HG03066 (cell line): ENCODE measurements around the gene SEL1L2.
"Not testable (repeated sequence)": the region's sequence is repeated elsewhere in the genome, so short reads cannot be mapped to it uniquely, and the experiment has no call there.

Experiments used
- ATAC-seq: cut with Tn5 transposase; IDR thresholded peaks from one replicate; pipeline ENCODE4 v1.9.1; 2021; ENCODE audit warnings: low read depth; ENCODE audit not compliant: unreplicated experiment

Gene SEL1L2

GRCh38 chr20:13990465-13990864, at the start of gene SEL1L2:
Gene SEL1L2 (minus strand): TSS chr20:13990614. CDS start chr20:13990534, 80 bp downstream.
- ATAC-seq, result no peak

DNA sequence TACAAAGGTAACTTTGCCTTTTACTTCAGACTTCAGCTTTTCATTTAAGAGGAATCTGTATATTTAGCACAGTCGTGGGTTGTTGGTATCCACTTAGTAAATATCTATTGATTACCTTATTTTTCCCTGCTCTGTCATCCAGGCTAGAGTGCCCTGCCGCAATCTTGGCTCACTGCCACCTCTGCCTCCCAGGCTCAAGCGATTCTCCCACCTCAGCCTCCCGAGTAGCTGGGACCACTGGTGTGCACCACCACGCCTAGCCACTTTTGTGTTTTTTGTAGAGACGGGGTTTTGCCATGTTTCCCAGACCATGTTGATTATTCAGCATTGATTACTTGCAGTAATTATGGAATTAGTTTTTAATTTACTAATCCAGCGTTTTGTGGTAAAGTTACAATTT, 46.2 kb upstream of the SEL1L2 start:
- no peak for ATAC-seq

GRCh38 chr20:14033310-14033709, 42.9 kb upstream of the SEL1L2 start:
- no peak for ATAC-seq

- no peak for ATAC-seq
Observed at GRCh38 chr20:14030991-14031390, 40.6 kb upstream of the SEL1L2 start.

- ATAC-seq, result no peak
Observed at GRCh38 chr20:14012671-14013070, 22.3 kb upstream of the SEL1L2 start.

GRCh38 chr20:14009208-14009607, 18.8 kb upstream of the SEL1L2 start:
- no peak for ATAC-seq

GRCh38 chr20:14005996-14006395, 15.6 kb upstream of the SEL1L2 start:
- ATAC-seq, result no peak

DNA sequence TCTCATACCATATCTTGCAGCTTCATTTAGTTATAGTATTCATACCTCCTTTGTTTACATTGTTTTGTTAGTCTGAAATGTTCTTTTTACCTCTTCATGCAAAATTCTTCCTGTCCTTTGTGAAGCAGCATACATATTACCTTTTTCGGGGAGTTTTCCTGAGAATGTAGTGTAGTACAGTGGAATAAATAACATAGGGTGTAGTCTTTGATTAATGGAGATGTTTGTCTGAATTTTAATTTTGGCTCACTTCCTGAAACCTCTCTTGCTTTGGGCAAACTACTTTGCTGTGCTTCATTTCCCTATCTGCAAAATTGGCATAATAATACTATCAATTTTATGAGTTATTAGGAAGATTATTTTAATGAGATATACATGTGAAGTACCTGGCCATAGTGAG, 10.5 kb upstream of the SEL1L2 start:
- ATAC-seq, result no peak

DNA sequence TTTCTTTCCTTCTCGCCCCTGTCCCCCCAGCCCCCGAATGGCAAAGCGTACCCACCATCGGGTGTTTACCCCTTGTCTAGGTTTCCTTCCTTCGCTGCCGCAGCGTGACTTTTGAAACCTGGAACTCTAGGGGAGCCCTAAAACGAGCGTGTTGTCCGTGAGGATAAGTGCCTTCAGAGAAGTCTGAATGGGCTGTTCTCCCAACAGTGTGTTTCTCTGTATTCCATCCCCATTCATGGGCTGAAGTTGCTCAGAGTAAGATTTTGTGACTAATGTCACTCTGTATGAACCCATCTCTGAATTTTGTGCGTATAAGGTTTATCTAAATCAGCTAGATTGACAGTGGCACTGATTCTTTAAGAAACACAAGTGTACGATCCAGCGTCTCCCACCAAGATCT, 5.9 kb upstream of the SEL1L2 start:
- ATAC-seq, result no peak

GRCh38 chr20:13995841-13996240, 5.4 kb upstream of the SEL1L2 start:
- no peak for ATAC-seq

- no peak for ATAC-seq
Observed at GRCh38 chr20:13995086-13995665, 4.8 kb upstream of the SEL1L2 start, which contains the start of gene MACROD2. Gene MACROD2 (plus strand): TSS chr20:13995516.

- ATAC-seq, result not testable (repeated sequence)
Observed at GRCh38 chr20:13991955-13992354, 1.5 kb upstream of the SEL1L2 start.

GRCh38 chr20:13991311-13991710, 897 bp upstream of the SEL1L2 start:
- no peak for ATAC-seq

DNA sequence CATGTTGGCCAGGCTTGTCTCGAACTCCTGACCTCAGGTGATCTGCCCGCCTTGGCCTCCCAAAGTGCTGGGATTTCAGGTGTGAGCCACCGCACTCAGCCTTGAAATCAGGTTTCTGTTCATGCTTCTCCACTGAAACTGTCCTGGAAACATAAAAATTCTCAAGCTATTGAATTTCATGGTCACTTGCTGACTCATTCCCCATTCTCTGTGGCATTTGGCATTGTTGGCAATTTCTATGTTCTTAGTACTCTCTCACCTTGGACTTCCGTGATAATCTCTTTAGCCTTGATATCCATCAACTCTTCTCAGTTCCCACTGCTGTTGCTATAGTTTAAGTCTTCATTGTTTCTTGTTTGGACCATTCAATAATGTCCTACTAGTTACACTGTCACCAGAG, 6.2 kb downstream of the SEL1L2 start:
- ATAC-seq, result no peak

DNA sequence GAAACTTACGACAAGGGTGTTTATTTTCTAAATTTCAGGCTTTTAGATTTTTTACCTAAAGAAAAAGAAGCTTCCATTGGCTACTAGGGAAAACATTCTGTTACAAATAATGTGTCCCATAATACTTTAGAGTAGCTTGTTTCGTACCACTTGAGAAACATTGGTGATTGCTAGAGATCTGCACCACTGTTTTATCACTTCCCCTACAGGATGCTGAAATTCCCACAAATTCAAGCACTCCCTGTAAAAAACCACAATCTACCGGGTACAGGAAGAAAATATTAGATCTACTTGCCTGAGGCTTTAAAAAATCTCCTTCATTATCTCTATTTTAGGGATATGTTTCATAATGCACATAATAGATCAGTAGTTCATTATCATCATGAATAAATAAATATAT, 29.9 kb downstream of the SEL1L2 start:
- no peak for ATAC-seq

DNA sequence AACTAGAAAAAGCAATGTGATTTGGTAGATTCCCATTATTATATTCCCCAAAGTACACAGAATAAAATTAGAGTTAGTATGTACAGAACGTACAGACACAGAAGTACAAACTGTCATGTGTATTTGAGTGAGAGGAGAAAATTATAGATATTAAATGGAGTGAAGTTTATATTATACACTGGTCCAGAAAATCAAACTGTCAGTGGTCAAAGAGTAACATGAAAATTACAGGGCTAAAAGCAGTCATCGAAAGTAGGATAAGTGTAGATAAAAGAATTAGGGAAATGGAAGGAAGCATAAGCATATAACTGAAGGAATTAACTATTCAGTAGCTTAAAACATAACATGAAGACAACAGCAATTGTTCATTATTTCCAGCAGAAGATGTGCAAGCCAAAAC, 30.3 kb downstream of the SEL1L2 start:
- no peak for ATAC-seq

- no peak for ATAC-seq
Observed at GRCh38 chr20:13953227-13953626, 37.2 kb downstream of the SEL1L2 start.

DNA sequence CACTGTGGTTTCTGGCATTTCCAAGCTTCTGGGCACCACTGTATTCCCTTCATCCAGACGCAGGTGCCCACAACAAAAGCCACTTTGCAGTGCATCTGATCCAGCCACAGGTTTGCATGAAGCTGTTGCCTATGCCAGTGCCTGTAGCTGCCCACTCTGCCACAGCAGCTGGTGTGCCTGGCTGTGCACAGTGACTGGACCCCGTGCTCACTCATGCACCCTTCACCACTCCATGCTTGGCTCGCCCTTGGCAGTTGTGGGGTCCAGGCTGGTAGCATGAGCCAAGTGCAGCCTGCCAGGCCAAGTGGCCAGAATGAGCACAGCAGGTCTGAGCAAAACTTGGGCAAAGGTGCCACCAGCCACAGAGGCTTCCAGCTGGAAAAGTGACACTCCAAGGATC, 42.7 kb downstream of the SEL1L2 start:
- no peak for ATAC-seq

DNA sequence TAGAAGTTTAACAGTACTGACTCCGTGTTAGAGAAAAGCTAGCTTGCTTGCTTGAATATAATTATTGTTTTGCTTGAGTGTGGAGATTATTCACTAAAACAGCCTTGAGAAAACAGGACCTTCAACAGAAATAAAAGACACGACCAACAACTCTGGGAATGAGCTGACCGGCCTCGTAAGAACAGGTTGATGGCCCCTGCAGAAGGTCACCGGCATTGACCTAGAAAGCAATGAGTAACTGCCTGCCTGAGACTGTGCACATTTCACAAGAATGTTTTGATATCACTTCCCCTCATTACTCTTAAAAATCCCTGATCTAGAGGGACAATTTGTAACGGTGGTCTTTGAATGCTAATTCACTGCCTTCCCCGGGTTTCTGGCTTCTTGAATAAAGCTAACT, 49.4 kb downstream of the SEL1L2 start:
- no peak for ATAC-seq

GRCh38 chr20:13936781-13937576, 53.4 kb downstream of the SEL1L2 start:
- no peak for ATAC-seq

- no peak for ATAC-seq
Observed at GRCh38 chr20:13934992-13935894, 55.2 kb downstream of the SEL1L2 start.
